ENCODE results near the gene RIMBP3C. TPM values are rescaled to one million over a fixed set of nuclear protein-coding genes. Genes with fewer than 3 reads are reported as not detected.

Gene RIMBP3C
- total RNA-seq, 1 experiment from 2014 or later: 0.13 TPM

DNA sequence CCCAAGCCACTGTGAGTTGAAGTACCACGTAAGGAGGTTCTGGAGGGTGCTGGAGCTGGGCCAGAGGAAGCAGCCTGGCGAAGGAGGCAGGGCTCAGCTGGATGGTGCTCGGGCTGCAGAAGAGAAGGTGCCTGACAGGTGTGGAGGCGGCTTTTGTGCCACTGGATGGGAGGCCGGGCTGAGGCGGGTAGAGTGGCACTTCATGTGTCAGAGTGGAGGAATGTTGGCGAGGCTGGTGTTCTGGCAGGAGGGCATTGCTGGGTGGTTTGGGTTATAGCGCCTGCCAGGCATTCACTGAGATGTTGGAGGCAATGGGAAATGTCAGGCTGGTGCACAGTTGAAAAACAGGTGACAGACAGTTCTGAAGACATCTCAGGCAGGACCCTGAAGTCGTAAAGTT, 40.4 kb upstream of the RIMBP3C start:
- peaks cover 73% of the 10 kb centered on the region for H4K20me1 ChIP-seq (ENCODE audit: insufficient read depth)
- intact Hi-C loops (cut with micrococcal nuclease; ENCODE audit: unreplicated experiment): no loop called here
- H3K9me3 ChIP-seq (ENCODE audit: insufficient read depth, low read depth): no peaks in the 10 kb centered on the region
- no peak overlapping the region for H3K4me3 ChIP-seq
- TF ChIP-seq EZH2 (IDR thresholded peaks at IDR 0.05; ENCODE audit: low read depth): no peak
- TF ChIP-seq CTCF (conservative IDR thresholded peaks at IDR 0.05): no peak
- ChIA-PET CTCF (no interaction called here), POLR2A (ENCODE audit: unreplicated experiment) (no interaction called here)
- H3K79me2 ChIP-seq (ENCODE audit: low read depth): peaks cover 82% of the 10 kb centered on the region
- no peak overlapping the region for H2AFZ ChIP-seq
- H3F3A ChIP-seq (ENCODE audit: insufficient read depth, low read depth): no peaks in the 10 kb centered on the region
- no peaks in the 10 kb centered on the region for H3K27me3 ChIP-seq (ENCODE audit: insufficient read depth, low read depth)
- H3K36me3 ChIP-seq (ENCODE audit: low read depth): no peaks in the 10 kb centered on the region; the same call in 1 of the 2 replicates
- peak; percentile 47 to 52 for DNase-seq
- H3K4me2 ChIP-seq: no peak overlapping the region
- no TSS peak for BruUV-seq (replicated peaks)
- H3K27ac ChIP-seq: no peak overlapping the region
- no peaks in the 10 kb centered on the region for H3K4me1 ChIP-seq (replicated peaks; ENCODE audit: insufficient read depth)
- no peaks in the 10 kb centered on the region for H3K9me2 ChIP-seq (ENCODE audit: insufficient read depth)

DNA sequence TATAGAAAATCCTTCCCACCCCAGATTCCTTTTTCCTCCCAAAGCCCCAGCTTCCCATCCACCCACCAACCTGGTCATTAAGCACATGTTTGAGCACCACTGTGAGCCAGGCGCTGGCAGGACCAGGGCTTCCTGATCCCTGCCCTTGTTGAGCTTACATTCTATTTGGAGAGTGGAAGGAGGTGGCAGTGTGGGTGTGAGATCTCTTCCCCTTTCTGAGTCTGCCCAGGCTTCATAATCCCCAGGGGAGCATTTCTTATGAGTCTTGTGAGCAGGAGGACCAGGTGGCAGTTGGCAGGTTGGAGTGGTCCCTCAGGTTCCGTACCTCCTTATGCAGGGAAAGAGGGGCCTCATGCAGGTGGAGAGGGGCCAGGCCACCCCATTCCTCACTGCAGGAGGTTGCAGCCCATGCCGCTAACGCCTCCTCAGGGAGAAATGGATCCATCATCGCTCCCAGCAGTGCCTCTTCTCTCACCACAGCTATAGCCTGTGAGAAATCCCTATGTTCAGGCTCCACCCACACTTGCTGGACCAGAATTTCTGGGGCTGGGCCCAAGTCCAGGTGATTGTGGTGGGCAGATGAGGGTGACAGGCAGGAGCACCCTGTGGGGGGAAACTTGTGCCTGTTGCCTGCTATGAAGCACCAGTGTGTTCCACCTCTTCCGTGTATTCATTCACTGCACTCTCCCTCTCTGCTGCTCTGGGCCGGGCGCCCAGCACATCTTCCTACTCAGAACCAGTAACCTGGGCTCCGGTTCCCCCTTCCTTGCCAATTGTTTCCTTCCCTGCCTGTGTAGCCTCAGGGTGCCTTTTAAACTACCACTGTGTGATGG, 39.8 kb upstream of the RIMBP3C start:
- peaks cover 72% of the 10 kb centered on the region for H4K20me1 ChIP-seq (ENCODE audit: insufficient read depth)
- H3K27me3 ChIP-seq (ENCODE audit: insufficient read depth, low read depth): no peaks in the 10 kb centered on the region
- no peak overlapping the region for H3K4me3 ChIP-seq
- intact Hi-C loops (cut with micrococcal nuclease; ENCODE audit: unreplicated experiment): no loop called here
- CTCF ChIA-PET: no interaction called here
- H3F3A ChIP-seq (ENCODE audit: insufficient read depth, low read depth): no peaks in the 10 kb centered on the region
- DNase-seq: no peak
- no peak overlapping the region for H2AFZ ChIP-seq
- H3K36me3 ChIP-seq (ENCODE audit: low read depth): no peaks in the 10 kb centered on the region; the same call in 1 of the 2 replicates
- POLR2A ChIA-PET (ENCODE audit: unreplicated experiment): no interaction called here
- TF ChIP-seq CTCF (conservative IDR thresholded peaks at IDR 0.05) (no peak), EZH2 (IDR thresholded peaks at IDR 0.05; ENCODE audit: low read depth) (no peak)
- H3K4me2 ChIP-seq: no peak overlapping the region
- no peaks in the 10 kb centered on the region for H3K4me1 ChIP-seq (replicated peaks; ENCODE audit: insufficient read depth)
- peaks cover 84% of the 10 kb centered on the region for H3K79me2 ChIP-seq (ENCODE audit: low read depth)
- no TSS peak for BruUV-seq (replicated peaks)
- no peak overlapping the region for H3K27ac ChIP-seq
- no peaks in the 10 kb centered on the region for H3K9me3 ChIP-seq (ENCODE audit: insufficient read depth, low read depth)
- no peaks in the 10 kb centered on the region for H3K9me2 ChIP-seq (ENCODE audit: insufficient read depth)

DNA sequence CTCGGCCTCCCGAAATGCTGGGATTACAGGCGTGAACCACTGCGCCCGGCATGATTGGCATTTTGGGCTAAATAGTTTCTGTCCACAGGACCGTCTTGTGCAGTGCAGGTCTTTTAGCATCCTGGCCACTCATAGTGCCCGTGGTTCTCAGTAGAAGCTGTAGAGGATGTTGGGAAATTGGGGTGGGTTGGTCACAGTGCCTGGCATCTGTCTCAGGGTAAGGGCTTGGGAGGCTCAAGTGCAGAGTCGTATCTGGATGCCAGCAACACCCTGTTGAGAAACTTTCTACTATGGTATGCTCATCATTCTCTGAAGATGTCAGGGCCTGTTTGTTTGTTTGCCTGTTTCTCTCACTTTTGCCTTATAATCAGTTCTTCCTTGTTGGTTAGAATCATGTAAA, 38.1 kb upstream of the RIMBP3C start:
- Histone ChIP-seq H3K4me3 (no peak overlapping the region), H3K9me3 (ENCODE audit: insufficient read depth, low read depth) (no peaks in the 10 kb centered on the region), H3K9me2 (ENCODE audit: insufficient read depth) (no peaks in the 10 kb centered on the region), H3K79me2 (ENCODE audit: low read depth) (peaks cover 87% of the 10 kb centered on the region), H3K36me3 (ENCODE audit: low read depth) (no peaks in the 10 kb centered on the region; the same call in 1 of the 2 replicates), H3F3A (ENCODE audit: insufficient read depth, low read depth) (no peaks in the 10 kb centered on the region), H4K20me1 (ENCODE audit: insufficient read depth) (peaks cover 79% of the 10 kb centered on the region), H3K27ac (no peak overlapping the region), H3K4me2 (no peak overlapping the region), H2AFZ (no peak overlapping the region), H3K4me1 (replicated peaks; ENCODE audit: insufficient read depth) (no peaks in the 10 kb centered on the region), H3K27me3 (ENCODE audit: insufficient read depth, low read depth) (no peaks in the 10 kb centered on the region)
- BruUV-seq (replicated peaks): no TSS peak
- intact Hi-C loops (cut with micrococcal nuclease; ENCODE audit: unreplicated experiment): no loop called here
- POLR2A ChIA-PET (ENCODE audit: unreplicated experiment): no interaction called here
- TF ChIP-seq CTCF (conservative IDR thresholded peaks at IDR 0.05) (no peak), EZH2 (IDR thresholded peaks at IDR 0.05; ENCODE audit: low read depth) (no peak)
- CTCF ChIA-PET: no interaction called here
- DNase-seq: no peak

All from PC-9 (cell line).